Testis (tissue), 3 donors: ENCODE data around the gene GABRR3. TPM values are rescaled to one million over a fixed set of nuclear protein-coding genes. Genes with fewer than 3 reads are reported as not detected.

Experiments used
- DNase-seq: peaks from one replicate; pipeline ENCODE4 v3.0.0-alpha.2; 2019
- H3K27ac ChIP-seq, 2 donors: fragments of 200-600 bp; sonication (generic); one replicate each; pipeline ENCODE4 v1.5.1; 2019
- H3K27me3 ChIP-seq: fragments of 200-600 bp; sonication (generic); one replicate; pipeline ENCODE4 v1.5.1; 2019
- H3K36me3 ChIP-seq: fragments of 200-600 bp; sonication (generic); one replicate; pipeline ENCODE4 v1.5.1; 2017; ENCODE audit warnings: low read depth; ENCODE audit errors: missing control alignments
- H3K4me1 ChIP-seq: fragments of 200-600 bp; sonication (generic); one replicate; pipeline ENCODE4 v1.5.1; 2019
- H3K4me3 ChIP-seq, 2 donors: fragments of 200-600 bp; sonication (generic); one replicate each; pipeline ENCODE4 v1.5.1; 2017 to 2019
- H3K9me3 ChIP-seq: fragments of 200-600 bp; sonication (generic); one replicate; pipeline ENCODE4 v1.5.1; 2017
- POLR2A ChIP-seq: fragments of 450-650 bp; IDR thresholded peaks from one replicate; pipeline ENCODE4 v1.6.1; 2017; ENCODE audit warnings: antibody characterized with exemption, mild to moderate bottlenecking, moderate library complexity
- WGBS, 2 donors: methylation state at CpG; one replicate each; pipeline ENCODE4 v1.1.5; 2018; 5-methylcytosine and 5-hydroxymethylcytosine counted together
- intact Hi-C: fragments of 100-400 bp; cut with DNase I; formaldehyde crosslinking; loops from one replicate; pipeline ENCODE4 v1.15.1; 2023; ENCODE audit warnings: low total_unique reads
- polyA plus RNA-seq: library from polyadenylated mRNA; stranded (reverse); fragments of 350-450 nt; fragmentation: Illumina TruSeq; extraction: RNeasy Lipid Tissue Mini Kit (QIAGEN cat#74804); gene quantifications from one replicate; pipeline ENCODE4 v1.2.3, GENCODE V29; 2014; ENCODE audit warnings: low read depth, low replicate concordance; ENCODE audit not compliant: insufficient read depth
- total RNA-seq, 2 donors: library from RNA; depleted of rRNA; stranded (reverse); fragments of >200 nt; gene quantifications; one replicate each; pipeline ENCODE4 v1.2.3, GENCODE V29; 2016
- TF ChIP-seq, protein P1 (sequence below), 3 experiments: fragments of 450-650 bp in 2 of 3; fragments of 200-600 bp in 1 of 3; sonication (generic) in 1 of 3; IDR thresholded peaks; one replicate each; pipeline ENCODE4 v1.5.1; 2016 to 2019; ENCODE audit warnings: antibody characterized with exemption in 3 of 3, mild to moderate bottlenecking in 2 of 3, moderate library complexity in 1 of 3

Gene GABRR3
- total and polyA plus RNA-seq, 3 donors from 2014 or later: 0.19 to 0.55 (median 0.38) TPM

DNA sequence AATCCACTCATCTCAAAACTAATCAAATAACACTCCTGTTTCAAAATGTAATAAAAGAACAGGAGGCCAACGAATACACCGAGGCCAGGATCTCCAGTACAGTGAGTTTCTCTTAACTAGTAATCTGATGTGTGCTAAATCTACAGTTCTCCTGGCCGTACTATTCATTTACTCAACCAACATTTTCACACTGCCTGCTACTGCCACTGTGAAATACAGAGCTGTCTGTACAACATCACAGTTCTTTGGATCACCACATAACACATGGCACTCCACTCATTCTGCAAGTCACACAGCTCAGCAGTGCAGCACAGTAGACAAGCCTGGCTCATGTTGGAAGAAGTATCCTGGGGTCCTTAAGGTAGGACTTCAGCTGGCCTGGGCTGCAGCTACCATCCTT lies 84.8 kb downstream of the GABRR3 start:
- intact Hi-C loops: no loop called here
- WGBS, 2 donors: 67 to 69% methylated on average over 3 of the region's 3 CpGs
- no peaks in the 10 kb centered on the region for H3K27me3 ChIP-seq
- H3K9me3 ChIP-seq: no peaks in the 10 kb centered on the region
- H3K27ac ChIP-seq: no peak overlapping the region
- no peak for TF ChIP-seq POLR2A
- TF ChIP-seq, protein P1, sequence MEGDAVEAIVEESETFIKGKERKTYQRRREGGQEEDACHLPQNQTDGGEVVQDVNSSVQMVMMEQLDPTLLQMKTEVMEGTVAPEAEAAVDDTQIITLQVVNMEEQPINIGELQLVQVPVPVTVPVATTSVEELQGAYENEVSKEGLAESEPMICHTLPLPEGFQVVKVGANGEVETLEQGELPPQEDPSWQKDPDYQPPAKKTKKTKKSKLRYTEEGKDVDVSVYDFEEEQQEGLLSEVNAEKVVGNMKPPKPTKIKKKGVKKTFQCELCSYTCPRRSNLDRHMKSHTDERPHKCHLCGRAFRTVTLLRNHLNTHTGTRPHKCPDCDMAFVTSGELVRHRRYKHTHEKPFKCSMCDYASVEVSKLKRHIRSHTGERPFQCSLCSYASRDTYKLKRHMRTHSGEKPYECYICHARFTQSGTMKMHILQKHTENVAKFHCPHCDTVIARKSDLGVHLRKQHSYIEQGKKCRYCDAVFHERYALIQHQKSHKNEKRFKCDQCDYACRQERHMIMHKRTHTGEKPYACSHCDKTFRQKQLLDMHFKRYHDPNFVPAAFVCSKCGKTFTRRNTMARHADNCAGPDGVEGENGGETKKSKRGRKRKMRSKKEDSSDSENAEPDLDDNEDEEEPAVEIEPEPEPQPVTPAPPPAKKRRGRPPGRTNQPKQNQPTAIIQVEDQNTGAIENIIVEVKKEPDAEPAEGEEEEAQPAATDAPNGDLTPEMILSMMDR (IDR thresholded peaks at IDR 0.05): no peak
- no peak overlapping the region for H3K4me3 ChIP-seq
- H3K36me3 ChIP-seq: no peaks in the 10 kb centered on the region
- no peak for DNase-seq
- no peaks in the 10 kb centered on the region for H3K4me1 ChIP-seq

DNA sequence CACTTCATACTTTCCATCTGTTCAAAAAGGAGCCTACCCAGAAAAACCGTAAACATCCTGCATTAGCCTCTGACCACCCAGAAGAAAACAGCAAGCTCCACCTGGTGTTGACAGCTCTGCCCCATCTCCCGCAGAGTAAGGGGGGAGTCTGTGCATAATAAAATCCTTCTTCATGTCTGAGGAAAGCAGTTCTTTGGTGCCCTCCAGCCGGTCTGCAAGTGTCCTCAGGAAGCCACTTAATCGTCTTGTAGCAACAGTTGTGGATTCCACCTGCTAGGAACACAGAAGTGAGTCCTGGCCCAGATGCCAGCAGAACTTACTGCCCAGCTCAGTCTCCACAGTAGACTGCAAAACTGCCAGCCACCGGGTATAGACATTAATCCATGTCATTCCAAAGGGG lies 85.4 kb downstream of the GABRR3 start:
- intact Hi-C loops: no loop called here
- Histone ChIP-seq H3K9me3 (no peaks in the 10 kb centered on the region), H3K36me3 (no peaks in the 10 kb centered on the region), H3K27me3 (no peaks in the 10 kb centered on the region), H3K4me3 (no peak overlapping the region), H3K27ac (no peak overlapping the region), H3K4me1 (no peaks in the 10 kb centered on the region)
- DNase-seq: no peak
- no peak for TF ChIP-seq POLR2A
- TF ChIP-seq, protein P1 (IDR thresholded peaks at IDR 0.05): no peak
- WGBS, 2 donors: 83% methylated on average over 5 of the region's 5 CpGs

DNA sequence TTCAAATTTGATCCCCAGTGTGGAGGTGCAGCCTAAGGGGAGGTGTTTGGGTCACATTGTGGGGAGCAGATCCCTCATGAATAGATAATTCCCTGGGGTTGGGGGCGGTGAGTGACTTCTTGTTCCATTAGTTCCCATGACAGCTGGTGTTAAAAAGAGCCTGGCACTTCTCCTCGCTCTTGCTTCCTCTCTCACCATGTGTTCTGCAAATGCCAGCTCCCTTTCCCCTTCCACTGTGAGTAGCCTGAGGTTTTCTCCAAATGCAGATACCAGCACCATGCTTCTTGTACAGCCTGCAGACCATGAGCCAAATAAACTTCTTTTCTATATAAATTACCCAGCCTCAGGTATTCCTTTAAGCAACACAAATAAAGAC lies 86.0 kb downstream of the GABRR3 start:
- TF ChIP-seq POLR2A: no peak
- TF ChIP-seq, protein P1 (IDR thresholded peaks at IDR 0.05): no peak
- DNase-seq: no peak
- WGBS, 2 donors: 95 to 100% methylated on average over 2 of the region's 2 CpGs
- Histone ChIP-seq H3K9me3 (no peaks in the 10 kb centered on the region), H3K27me3 (no peaks in the 10 kb centered on the region), H3K4me3 (no peak overlapping the region), H3K4me1 (no peaks in the 10 kb centered on the region), H3K36me3 (no peaks in the 10 kb centered on the region), H3K27ac (no peak overlapping the region)
- intact Hi-C loops: no loop called here

DNA sequence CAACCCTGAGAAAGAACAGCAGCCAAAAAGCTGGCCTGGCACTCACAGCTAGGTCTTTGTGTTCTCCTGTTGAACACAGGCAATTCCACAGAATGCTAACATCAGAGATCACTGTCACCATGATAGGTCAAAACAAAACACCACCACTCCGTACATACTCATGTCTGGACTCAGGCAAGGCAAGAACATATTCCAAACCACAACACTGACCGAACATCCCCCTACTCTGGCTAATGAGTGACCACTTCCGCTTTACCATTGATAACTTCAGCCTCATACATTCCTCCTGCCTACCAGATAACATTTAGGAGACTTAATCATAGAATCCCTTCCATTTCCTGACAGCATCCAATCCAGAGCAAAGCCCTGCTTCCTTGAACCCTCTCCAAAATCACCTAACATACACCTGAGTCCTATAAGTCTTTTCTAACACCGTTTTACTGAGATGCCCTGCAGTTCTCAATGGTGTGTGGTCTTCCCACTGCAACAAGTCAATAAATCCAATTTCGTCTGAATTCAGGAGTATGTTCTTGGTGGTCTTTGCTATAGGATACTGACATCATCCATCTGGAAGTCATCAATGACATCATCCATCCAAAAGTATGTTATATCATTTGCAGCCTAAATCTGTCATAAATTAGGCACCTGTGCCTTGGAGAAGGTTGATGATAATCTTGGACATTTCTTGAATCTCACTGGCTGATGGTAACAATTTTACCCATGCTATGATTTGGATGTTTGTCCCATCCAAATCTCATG lies 86.6 kb downstream of the GABRR3 start:
- no peaks in the 10 kb centered on the region for H3K36me3 ChIP-seq
- H3K4me3 ChIP-seq: no peak overlapping the region

More for the DNA sequence above, 86.6 kb downstream of the GABRR3 start:
- intact Hi-C loops: no loop called here
- no peak for DNase-seq
- Histone ChIP-seq H3K4me1 (no peaks in the 10 kb centered on the region), H3K27ac (no peak overlapping the region), H3K9me3 (no peaks in the 10 kb centered on the region), H3K27me3 (no peaks in the 10 kb centered on the region)
- 80 to 84% methylated on average over 5 of the region's 5 CpGs for WGBS, 2 donors
- TF ChIP-seq POLR2A: no peak
- TF ChIP-seq, protein P1 (IDR thresholded peaks at IDR 0.05): no peak
